Measurements from ENCODE around the gene CLEC4E. TPM values are rescaled to one million over a fixed set of nuclear protein-coding genes. Genes with fewer than 3 reads are reported as not detected.
"Not testable (repeated sequence)": the region's sequence is repeated elsewhere in the genome, so short reads cannot be mapped to it uniquely, and the experiment has no call there.

CLEC4E gene, protein sequence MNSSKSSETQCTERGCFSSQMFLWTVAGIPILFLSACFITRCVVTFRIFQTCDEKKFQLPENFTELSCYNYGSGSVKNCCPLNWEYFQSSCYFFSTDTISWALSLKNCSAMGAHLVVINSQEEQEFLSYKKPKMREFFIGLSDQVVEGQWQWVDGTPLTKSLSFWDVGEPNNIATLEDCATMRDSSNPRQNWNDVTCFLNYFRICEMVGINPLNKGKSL
- not detected for total RNA-seq (2021; ENCODE audit: unreplicated experiment)
- not detected for polyA plus RNA-seq (2012; ENCODE audit: insufficient read length)
- not detected for Bru-seq, nascent RNA
- BruChase-seq, experiment 1, labeled RNA remaining after a 2-hour chase = percentile 9 among the genes with signal in this experiment
- not detected for BruChase-seq, experiment 2, labeled RNA remaining after a 6-hour chase
- long read RNA-seq = 0 reads

DNA sequence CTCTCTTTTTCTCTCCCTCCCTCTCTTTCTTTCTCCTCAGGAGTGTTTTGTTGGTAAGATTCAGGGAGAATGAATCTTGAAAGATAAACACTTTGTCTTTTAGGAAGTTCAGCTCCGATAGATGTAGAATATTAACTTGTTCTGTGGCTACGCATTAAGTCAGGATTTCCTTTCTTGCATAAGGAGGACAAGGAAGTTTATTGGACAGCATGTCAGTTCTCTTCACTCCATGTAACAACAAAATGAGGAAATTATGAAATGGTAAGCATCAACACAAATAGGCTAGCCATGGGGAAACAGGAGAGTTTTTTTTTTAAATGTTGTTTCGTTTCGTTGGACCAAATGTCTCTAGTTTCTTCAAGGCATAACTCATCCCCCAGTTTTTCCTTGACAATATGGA, at the start of gene CLEC4E:
CLEC4E (minus strand) TSS at position 75 of the 400 bp plus-strand sequence. CDS start 108 bp downstream, outside the sequence.
- H3K4me3 ChIP-seq (ENCODE audit: low read depth in 2 of 2, low read length in 2 of 2); ATAC-seq; H3K9me3 ChIP-seq (ENCODE audit: control insufficient read depth, insufficient read depth, low read depth, low read length); CTCF ChIA-PET; H3K27me3 ChIP-seq (ENCODE audit: control insufficient read depth, insufficient read depth, low read length); DNase-seq (ENCODE audit: low read depth, low spot score); in situ Hi-C loops (cut with HindIII; ENCODE audit: low pct_unique_long_range_greater_than_20kb, low sequenced_read_pairs); H3K36me3 ChIP-seq (ENCODE audit: control insufficient read depth, insufficient read depth, low read length); H3K27ac ChIP-seq (ENCODE audit: low read length); BruUV-seq (replicated peaks); POLR2A ChIA-PET; H3K4me1 ChIP-seq (ENCODE audit: control insufficient read depth, insufficient read depth, low read length): not testable (repeated sequence)
- intact Hi-C loops (cut with micrococcal nuclease; ENCODE audit: unreplicated experiment) = loop anchor here (10.0 kb wide), 1 partner anchor 504 kb away; no protein-coding TSS in a partner anchor

- no peak for ATAC-seq
- Histone ChIP-seq H3K9me3 (ENCODE audit: control insufficient read depth, insufficient read depth, low read depth, low read length) (no peaks in the 10 kb centered on the region), H3K27ac (ENCODE audit: low read length) (no peak overlapping the region), H3K27me3 (ENCODE audit: control insufficient read depth, insufficient read depth, low read length) (no peaks in the 10 kb centered on the region), H3K36me3 (ENCODE audit: control insufficient read depth, insufficient read depth, low read length) (no peaks in the 10 kb centered on the region), H3K4me3 (ENCODE audit: low read depth in 2 of 2, low read length in 2 of 2) (no peak overlapping the region), H3K4me1 (ENCODE audit: control insufficient read depth, insufficient read depth, low read length) (no peaks in the 10 kb centered on the region)
- intact Hi-C loops (cut with micrococcal nuclease; ENCODE audit: unreplicated experiment) = no loop called here
- no TSS peak for BruUV-seq (replicated peaks)
- ChIA-PET CTCF (no interaction called here), POLR2A (no interaction called here)
- TF ChIP-seq SIN3A (IDR thresholded peaks at IDR 0.05; ENCODE audit: borderline replicate concordance, insufficient read depth, low read depth, low read length) (no peak), POLR2AphosphoS5 (IDR thresholded peaks at IDR 0.05; ENCODE audit: low read depth, low read length) (no peak), TCF7L2 (IDR thresholded peaks at IDR 0.05; ENCODE audit: low read depth, low read length) (no peak)
- TF ChIP-seq, protein P1, sequence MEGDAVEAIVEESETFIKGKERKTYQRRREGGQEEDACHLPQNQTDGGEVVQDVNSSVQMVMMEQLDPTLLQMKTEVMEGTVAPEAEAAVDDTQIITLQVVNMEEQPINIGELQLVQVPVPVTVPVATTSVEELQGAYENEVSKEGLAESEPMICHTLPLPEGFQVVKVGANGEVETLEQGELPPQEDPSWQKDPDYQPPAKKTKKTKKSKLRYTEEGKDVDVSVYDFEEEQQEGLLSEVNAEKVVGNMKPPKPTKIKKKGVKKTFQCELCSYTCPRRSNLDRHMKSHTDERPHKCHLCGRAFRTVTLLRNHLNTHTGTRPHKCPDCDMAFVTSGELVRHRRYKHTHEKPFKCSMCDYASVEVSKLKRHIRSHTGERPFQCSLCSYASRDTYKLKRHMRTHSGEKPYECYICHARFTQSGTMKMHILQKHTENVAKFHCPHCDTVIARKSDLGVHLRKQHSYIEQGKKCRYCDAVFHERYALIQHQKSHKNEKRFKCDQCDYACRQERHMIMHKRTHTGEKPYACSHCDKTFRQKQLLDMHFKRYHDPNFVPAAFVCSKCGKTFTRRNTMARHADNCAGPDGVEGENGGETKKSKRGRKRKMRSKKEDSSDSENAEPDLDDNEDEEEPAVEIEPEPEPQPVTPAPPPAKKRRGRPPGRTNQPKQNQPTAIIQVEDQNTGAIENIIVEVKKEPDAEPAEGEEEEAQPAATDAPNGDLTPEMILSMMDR (IDR thresholded peaks at IDR 0.05) = no peak
- TF ChIP-seq, protein P2, sequence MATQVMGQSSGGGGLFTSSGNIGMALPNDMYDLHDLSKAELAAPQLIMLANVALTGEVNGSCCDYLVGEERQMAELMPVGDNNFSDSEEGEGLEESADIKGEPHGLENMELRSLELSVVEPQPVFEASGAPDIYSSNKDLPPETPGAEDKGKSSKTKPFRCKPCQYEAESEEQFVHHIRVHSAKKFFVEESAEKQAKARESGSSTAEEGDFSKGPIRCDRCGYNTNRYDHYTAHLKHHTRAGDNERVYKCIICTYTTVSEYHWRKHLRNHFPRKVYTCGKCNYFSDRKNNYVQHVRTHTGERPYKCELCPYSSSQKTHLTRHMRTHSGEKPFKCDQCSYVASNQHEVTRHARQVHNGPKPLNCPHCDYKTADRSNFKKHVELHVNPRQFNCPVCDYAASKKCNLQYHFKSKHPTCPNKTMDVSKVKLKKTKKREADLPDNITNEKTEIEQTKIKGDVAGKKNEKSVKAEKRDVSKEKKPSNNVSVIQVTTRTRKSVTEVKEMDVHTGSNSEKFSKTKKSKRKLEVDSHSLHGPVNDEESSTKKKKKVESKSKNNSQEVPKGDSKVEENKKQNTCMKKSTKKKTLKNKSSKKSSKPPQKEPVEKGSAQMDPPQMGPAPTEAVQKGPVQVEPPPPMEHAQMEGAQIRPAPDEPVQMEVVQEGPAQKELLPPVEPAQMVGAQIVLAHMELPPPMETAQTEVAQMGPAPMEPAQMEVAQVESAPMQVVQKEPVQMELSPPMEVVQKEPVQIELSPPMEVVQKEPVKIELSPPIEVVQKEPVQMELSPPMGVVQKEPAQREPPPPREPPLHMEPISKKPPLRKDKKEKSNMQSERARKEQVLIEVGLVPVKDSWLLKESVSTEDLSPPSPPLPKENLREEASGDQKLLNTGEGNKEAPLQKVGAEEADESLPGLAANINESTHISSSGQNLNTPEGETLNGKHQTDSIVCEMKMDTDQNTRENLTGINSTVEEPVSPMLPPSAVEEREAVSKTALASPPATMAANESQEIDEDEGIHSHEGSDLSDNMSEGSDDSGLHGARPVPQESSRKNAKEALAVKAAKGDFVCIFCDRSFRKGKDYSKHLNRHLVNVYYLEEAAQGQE (IDR thresholded peaks at IDR 0.05; ENCODE audit: insufficient read depth in 1 of 2, low read depth in 2 of 2, low read length in 1 of 2) = no peak
- DNase-seq (ENCODE audit: low read depth, low spot score) = no peak
- in situ Hi-C loops (cut with HindIII; ENCODE audit: low pct_unique_long_range_greater_than_20kb, low sequenced_read_pairs) = no loop called here
Measured at GRCh38 chr12:8589679-8590078, 49.0 kb upstream of the CLEC4E start.

DNA sequence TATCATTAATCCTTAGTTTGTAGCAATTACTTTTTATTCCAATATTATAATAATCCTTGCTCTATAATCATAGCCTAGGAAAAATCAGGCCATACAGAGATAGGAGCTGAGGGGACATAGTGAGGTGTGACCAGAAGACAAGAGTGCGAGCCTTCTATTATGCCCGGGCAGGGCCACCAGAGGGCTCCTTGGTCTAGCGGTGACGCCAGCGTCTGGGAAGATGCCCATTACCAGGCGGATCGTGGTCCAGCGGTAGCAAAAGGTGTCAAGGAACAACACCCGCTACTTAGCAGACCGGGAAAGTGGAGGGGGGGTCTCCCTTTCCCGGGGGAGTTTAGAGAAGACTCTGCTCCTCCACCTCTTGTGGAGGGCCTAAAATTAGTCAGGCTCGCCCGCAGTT, 43.8 kb upstream of the CLEC4E start:
- H3K27ac ChIP-seq (ENCODE audit: low read length); DNase-seq (ENCODE audit: low read depth, low spot score); H3K36me3 ChIP-seq (ENCODE audit: control insufficient read depth, insufficient read depth, low read length); H3K4me3 ChIP-seq (ENCODE audit: low read depth in 2 of 2, low read length in 2 of 2); H3K27me3 ChIP-seq (ENCODE audit: control insufficient read depth, insufficient read depth, low read length); POLR2A ChIA-PET; ATAC-seq; intact Hi-C loops (cut with micrococcal nuclease; ENCODE audit: unreplicated experiment); H3K4me1 ChIP-seq (ENCODE audit: control insufficient read depth, insufficient read depth, low read length); CTCF ChIA-PET; in situ Hi-C loops (cut with HindIII; ENCODE audit: low pct_unique_long_range_greater_than_20kb, low sequenced_read_pairs); BruUV-seq (replicated peaks); H3K9me3 ChIP-seq (ENCODE audit: control insufficient read depth, insufficient read depth, low read depth, low read length): not testable (repeated sequence)
